Epidermal melanocyte (primary cell): ENCODE measurements around the gene HPRT1.
"Not testable (repeated sequence)": the region's sequence is repeated elsewhere in the genome, so short reads cannot be mapped to it uniquely, and the experiment has no call there.

Source experiments
- DNase-seq: peaks from one replicate; pipeline ENCODE4 v3.0.0; 2011; ENCODE audit warnings: low spot score; ENCODE audit not compliant: insufficient read length

The HPRT1 gene, protein sequence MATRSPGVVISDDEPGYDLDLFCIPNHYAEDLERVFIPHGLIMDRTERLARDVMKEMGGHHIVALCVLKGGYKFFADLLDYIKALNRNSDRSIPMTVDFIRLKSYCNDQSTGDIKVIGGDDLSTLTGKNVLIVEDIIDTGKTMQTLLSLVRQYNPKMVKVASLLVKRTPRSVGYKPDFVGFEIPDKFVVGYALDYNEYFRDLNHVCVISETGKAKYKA

DNA sequence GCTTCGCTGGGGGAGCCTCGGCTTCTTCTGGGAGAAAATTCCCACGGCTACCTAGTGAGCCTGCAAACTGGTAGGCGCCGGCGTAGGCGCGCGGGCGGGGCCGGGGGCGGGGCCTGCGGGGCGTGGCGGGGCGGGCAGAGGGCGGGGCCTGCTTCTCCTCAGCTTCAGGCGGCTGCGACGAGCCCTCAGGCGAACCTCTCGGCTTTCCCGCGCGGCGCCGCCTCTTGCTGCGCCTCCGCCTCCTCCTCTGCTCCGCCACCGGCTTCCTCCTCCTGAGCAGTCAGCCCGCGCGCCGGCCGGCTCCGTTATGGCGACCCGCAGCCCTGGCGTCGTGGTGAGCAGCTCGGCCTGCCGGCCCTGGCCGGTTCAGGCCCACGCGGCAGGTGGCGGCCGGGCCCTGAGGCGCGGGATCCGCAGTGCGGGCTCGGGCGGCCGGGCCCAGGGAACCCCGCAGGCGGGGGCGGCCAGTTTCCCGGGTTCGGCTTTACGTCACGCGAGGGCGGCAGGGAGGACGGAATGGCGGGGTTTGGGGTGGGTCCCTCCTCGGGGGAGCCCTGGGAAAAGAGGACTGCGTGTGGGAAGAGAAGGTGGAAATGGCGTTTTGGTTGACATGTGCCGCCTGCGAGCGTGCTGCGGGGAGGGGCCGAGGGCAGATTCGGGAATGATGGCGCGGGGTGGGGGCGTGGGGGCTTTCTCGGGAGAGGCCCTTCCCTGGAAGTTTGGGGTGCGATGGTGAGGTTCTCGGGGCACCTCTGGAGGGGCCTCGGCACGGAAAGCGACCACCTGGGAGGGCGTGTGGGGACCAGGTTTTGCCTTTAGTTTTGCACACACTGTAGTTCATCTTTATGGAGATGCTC, at the start of gene HPRT1:
Gene HPRT1 (plus strand): TSS at position 161 of the 857 bp plus-strand sequence. CDS start 147 bp downstream, at position 308.
- no peak for DNase-seq

DNA sequence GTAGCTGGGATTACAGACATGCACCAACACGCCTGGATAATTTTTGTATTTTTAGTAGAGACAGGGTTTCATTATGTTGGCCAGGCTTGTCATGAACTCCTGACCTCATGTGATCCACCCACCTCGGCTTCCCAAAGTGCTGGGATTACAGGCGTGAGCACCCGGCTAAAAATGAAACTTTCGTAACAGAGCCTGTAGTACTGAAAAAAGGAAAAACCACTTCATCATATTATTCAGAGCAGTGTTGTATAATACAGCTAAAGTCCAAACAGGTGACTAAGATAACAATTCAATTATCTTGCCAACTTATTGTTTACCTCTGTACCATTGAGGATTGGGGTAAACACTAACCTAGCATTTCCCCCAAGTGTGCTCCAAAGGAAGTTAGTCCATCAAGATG, 43.9 kb upstream of the HPRT1 start:
- no peak for DNase-seq

DNA sequence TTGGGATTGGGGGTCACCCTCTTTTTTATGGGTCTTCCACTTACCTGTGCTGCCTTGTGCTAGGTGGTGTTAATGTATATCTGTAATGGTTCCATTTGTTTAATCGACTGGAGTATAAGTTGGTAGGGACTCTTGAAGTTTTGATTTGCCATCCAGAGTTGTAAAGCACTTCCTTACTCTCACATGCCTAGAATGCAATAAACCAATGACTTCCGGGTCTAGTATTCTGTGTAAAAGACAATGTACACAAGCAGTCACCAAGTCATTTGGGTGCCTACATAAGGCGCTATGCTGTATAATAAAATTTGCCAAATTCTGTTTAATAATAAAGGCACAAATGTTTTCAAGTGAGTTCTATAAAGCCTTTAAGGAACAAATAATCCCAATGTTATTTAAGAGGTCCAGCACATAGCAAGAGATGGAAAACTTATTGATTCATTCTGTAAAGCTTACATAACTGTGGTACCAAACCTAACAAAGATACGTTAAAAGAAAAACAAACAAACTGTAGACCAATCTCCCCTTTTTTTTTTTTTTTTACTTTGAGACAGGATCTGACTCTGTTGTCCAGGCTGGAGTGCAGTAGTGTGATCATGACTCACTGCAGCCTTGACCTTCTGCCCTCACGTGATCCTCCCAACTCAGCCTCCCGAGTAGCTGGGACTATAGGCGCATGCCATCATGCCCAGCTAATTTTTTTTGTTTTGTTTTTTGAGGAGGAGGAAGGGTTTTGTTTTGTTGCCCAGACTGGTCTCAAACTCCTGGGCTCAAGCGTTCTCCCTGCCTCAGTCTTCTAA, 41.5 kb upstream of the HPRT1 start:
- no peak for DNase-seq

DNA sequence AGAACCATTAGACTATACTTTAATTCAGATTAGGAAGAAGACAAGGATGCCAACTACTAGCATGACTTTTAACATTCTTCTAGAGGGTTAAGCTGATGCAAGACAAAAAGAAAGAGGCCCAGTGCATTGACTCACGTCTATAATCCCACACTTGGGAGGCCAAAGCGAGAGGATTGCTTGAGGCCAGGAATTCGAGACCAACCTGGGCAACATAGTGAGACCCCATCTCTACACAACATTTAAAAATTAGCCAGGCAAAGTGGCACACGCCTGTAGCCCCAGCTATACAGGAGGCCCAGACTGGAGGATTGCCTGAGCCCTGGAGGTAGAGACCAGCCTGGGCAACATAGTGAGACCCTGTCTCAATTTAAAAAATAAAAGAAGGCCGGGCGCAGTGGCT, 40.2 kb upstream of the HPRT1 start:
- DNase-seq: no peak

DNA sequence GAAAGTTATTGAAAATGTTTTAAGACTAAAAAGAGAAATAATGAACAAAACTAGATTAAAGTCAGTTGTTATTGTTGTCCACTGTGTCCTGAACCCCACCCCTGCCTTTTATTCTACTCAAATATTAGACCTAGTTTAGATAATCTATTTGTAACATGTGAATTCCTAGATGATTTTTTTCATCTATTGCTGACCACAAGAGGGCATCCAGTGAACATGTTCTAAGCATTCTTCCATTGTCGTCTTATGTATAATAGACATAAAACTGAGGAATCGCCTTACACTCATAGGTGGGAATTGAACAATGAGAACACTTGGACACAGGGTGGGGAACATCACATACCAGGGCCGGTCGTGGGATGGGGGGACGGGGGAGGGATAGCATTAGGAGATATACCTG, 36.4 kb upstream of the HPRT1 start:
- no peak for DNase-seq

DNA sequence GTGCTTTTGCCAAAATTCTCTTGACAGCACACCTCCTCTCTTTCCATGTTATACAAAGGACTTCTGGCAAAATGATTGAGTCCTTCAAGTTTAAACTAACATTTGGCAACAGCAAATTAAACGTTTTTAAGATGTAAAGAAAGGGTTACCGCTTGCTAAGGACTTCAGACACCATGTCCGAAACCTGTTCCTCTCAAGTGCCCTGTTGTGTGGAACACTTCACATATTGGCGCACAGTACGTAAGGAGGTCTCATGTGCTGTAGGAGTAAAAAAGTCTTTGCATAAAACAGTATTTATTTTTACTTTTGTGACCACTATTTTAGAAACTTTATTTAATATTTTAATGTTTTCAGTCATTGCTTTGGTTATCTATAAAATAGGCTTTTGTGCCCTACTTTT, 33.7 kb upstream of the HPRT1 start:
- DNase-seq: no peak

DNA sequence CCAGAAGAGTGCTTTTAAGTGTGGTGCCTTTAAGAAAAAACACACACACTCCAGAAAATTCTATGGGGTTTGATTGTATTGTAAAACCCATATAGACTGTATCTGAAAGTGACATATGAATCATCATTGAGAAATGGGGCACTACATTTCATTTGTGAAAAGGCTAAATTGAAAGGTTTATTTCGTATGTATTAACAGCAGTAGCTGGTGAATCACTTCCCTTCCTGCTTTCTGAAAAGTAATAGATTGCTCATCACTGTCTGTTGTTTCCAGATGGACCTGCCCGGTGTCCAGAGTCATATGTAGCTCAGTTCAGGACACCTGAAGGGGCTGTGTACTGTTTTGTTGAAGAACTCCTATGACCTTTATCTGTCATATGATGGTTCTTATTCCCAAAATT, 28.1 kb upstream of the HPRT1 start:
- no peak for DNase-seq

DNA sequence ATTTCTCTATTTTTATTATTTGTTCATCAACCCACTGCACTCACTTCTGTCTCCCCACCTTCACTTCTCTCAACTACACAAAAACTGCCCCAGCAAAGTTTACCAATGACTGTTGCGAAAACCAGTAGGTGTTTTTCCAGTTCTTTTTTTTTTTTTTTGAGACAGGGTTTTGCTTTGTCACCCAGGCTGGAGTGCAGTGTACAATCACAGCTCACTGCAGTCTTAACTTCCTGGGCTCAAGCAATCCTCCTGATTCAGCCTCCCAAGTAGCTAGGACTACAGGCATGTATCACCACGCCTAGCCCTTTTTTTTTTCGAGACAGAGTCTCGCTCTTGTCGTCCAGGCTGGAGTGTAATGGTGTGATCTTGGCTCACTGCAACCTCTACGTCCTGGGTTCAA, 24.1 kb upstream of the HPRT1 start:
- DNase-seq: no peak

DNA sequence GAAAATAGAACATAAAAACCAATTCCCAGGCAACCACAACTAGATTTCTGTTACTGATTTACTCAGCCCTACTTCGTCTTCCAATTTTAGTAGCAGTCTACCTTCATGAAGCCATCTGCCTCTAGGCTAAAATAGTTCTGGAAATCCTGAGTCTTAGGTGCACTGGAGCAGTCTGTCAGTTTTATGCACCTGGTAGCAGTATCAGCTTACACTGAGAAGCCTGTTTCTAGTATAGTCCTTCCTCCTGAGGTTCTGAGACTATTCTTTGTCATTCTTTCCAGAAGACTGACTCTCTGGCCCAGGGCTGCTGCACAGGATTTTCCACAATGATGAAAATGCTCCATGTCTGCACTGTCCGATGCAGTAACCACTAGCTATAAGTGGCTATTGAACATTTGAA, 16.9 kb upstream of the HPRT1 start:
- no peak for DNase-seq

DNA sequence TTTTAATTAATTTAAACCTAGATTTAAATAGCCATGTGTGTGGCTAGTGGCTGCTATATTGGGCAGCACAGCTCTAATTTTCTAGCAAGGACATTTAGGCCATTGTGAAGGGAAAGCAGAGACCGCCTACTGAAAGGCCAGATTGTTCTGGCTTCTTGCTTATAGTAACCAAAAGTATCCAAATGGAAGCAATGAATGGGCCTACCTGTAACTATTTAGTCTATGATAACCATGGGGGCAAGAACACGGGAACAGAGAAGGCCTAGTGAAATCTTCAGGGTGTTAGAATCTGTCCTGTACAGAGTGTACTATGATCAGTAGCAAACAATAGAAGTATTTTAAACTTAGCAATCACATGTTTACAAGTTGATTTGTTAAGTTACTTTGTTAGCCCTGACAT, 16.5 kb upstream of the HPRT1 start:
- no peak for DNase-seq

DNA sequence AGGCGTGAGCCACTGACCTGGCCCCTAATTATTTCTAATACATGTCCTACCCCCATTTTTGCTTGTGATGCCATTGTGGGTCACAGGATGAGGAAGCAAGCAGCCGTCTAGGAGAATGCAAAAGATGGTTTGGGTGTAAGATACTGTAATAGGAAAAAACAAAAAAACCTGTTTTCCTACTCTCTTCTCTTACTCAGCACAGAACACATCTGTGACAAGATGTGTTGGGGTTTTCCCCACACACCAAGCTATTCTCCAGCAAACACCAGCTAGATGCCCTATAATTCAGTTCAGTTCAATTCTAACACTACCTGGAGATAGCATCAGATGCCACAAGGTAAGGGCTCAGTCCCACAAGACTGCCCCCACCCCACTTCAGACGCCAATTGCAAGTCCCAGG, 15.3 kb upstream of the HPRT1 start:
- DNase-seq: no peak

DNA sequence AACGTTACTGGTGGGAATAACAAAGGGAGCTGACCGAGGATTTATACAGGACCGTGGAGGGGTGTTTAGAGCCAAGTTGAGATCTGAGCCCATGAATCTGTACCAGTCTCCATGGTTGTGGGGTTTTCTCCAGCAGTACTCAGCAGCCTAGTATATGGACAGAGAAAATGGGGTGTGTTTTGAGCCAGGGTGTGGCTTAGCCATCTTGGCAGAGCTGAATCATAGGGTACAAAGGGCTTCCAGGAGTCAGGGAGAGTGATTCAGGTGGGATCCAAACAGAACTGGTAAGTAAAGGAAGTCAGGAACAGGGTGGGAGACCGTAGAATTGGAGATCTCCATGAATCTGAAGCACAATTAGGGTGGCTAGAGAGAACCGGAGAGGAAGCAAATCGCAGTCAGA, 7.4 kb upstream of the HPRT1 start:
- DNase-seq: no peak

DNA sequence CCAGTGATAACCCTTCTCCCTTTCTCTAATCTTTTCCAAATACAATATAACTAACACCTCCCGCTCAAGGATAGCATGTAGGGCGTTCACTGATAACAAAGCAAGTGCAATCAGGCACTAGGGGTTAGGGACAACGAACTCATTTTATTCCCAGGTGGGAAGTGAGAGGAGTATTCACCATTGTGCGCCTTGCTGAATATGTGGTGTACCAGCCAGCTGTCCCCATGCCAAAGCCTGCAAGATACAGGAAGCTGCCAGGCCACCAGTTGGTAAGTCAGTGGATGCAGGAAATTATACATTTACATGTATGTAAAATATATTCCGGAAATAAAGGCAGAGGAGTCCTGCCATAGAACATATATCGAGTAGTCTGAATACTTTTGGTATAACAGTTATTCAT, 6.3 kb upstream of the HPRT1 start:
- no peak for DNase-seq

DNA sequence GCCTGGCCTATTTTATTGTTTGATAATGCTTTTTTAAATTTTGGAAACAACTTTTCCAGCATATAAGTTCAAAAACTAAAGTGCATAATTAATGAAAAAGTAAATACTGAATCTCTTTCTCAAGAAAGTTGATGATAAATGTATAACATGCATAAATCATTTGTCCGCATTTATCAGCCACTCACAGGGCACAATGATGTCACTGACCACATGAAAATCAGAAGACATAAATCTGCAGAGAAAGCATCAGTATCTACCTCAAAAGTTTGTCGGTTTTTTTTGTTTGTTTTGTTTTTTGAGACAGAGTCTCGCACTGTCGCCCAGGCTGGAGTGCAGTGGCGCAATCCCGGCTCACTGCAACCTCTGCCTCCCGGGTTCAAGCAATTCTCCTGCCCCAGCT, 5.5 kb upstream of the HPRT1 start:
- no peak for DNase-seq

DNA sequence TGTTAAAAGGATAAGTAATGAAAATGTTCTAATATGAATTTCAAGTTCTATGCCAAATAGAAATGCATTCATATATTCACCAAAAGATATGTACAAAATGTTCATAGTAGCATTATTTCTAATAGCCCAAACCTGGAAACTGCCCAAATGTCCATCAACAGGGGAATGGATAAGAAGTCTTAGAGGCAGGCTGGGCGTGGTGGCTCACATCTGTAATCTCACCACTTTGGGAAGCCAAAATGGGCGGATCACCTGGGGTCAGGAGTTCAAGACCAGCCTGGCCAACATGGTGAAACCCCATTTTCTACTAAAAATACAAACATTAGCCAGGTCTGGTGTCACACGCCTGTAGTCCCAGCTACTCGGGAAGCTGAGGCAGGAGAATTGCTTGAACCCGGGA, 2.3 kb upstream of the HPRT1 start:
- DNase-seq: no peak

DNA sequence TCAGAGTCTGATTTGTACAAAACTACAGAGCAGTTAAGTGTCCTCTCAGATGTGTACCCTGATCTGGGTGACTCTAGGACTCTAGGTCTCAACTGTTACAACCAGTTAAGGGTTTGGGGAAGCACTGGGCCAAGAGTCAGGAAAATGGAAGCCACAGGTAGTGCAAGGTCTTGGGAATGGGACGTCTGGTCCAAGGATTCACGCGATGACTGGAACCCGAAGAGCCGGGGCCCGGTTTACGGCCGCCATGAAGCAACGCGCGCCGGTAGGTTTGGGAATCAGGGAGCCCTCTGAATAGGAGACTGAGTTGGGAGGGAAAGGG, 321 bp upstream of the HPRT1 start:
- no peak for DNase-seq

DNA sequence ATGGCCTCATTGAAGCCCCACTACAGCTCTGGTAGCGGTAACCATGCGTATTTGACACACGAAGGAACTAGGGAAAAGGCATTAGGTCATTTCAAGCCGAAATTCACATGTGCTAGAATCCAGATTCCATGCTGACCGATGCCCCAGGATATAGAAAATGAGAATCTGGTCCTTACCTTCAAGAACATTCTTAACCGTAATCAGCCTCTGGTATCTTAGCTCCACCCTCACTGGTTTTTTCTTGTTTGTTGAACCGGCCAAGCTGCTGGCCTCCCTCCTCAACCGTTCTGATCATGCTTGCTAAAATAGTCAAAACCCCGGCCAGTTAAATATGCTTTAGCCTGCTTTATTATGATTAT, 876 bp downstream of the HPRT1 start:
- no peak for DNase-seq

DNA sequence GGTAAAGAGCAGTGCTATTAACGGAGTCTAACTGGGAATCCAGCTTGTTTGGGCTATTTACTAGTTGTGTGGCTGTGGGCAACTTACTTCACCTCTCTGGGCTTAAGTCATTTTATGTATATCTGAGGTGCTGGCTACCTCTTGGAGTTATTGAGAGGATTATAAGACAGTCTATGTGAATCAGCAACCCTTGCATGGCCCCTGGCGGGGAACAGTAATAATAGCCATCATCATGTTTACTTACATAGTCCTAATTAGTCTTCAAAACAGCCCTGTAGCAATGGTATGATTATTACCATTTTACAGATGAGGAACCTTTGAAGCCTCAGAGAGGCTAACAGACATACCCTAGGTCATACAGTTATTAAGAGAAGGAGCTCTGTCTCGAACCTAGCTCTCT, 1.5 kb downstream of the HPRT1 start:
- DNase-seq: no peak

DNA sequence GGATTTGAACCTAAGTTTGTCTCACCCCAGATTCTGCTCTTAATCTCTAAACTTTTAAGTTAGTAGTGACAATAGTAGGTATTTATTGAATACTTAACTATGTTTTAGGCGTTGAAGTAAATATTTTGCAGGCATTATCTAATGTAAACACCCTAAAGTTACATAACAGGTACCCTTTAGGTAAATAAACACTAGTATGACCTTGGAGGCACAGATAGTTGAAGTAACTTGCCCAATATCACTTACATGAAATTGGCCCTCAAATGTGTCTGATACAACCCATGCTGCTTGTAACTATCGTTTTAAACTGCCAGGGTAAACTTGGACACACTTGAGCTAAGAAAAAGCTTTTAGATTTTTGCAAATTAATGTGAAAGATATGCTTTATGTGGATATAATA, 3.0 kb downstream of the HPRT1 start:
- no peak for DNase-seq

DNA sequence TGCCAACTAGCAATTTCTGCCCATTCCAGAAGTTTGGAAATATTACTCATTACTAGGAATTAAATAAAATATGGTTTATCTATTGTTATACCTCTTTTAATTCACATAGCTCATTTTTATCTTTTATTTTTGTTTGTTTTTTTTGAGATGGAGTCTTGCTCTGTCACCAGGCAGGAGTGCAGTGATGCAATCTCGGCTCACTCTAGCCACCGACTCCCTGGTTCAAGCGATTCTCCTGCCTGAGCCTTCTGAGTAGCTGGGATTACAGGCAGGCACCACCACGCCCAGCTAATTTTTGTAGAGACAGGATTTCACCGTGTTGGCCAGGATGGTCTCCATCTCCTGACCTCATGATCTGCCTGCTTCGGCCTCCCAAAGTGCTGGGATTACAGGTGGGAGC, 4.5 kb downstream of the HPRT1 start:
- DNase-seq: not testable (repeated sequence)

DNA sequence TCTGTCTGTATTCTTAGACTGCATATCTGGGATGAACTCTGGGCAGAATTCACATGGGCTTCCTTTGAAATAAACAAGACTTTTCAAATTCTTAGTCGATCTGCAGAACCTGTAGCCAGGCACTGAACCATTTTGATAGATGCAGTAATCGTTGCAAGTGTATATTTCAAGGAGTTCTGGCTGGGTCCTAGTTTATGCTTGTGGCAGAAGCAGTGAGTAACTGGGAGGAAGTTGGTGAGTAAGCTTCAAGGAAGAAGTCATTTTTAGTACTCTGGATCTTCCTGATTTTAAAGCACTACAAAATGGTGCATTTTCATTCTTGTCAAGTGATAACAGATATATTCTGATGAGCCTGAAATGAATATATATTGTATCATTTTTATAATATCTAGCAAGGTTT, 9.5 kb downstream of the HPRT1 start:
- no peak for DNase-seq

DNA sequence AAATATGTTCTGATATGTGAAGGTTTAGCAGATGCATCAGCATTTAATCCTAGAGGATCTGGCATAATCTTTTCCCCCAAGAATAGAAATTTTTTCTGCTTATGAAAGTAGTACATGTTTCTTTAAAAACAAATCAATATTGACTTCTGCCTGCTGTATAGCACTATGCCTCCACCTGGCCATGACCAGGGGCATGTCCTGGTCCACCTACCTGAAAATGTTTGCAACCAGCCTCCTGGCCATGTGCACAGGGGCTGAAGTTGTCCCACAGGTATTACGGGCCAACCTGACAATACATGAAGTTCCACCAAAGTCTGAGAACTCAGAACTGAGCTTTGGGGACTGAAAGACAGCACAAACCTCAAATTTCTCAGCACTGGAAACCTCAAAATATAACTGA, 10.0 kb downstream of the HPRT1 start:
- no peak for DNase-seq

DNA sequence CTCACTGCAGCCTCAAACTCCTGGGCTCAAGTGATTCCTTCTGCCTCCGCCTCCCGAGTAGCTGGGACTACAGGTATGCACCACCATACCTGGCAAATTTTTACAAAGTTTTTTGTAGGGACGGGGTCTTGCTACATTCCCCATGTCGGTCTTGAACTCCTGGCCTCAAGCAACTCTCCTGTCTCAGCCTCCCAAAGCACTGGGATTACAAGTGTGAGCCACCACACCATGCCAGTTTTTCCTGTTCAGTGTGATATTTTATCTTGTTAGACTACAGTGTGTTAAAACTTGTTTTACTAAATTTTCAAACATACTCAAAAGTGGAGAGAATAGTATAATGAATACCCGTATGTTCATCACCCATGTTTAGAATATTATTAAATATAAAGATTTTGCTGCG, 12.1 kb downstream of the HPRT1 start:
- no peak for DNase-seq
